H1 (cell line): Measurements from ENCODE around the gene FNDC1. TPM values are rescaled to one million over a fixed set of nuclear protein-coding genes. Genes with fewer than 3 reads are reported as not detected.

Source experiments
- KDM5A ChIP-seq: fragments of 200-600 bp; IDR thresholded peaks from 2 replicates; pipeline ENCODE4 v1.7.1; 2012; ENCODE audit warnings: mild to moderate bottlenecking, low read length, inconsistent platforms, mixed read lengths
- TAF1 ChIP-seq: IDR thresholded peaks from 2 replicates; pipeline ENCODE4 v1.6.1; 2011; ENCODE audit warnings: mild to moderate bottlenecking, low read depth, low read length
- polyA plus RNA-seq, 7 experiments: library from polyadenylated mRNA; depleted of rRNA in 3 of 7; stranded (reverse) in 5 of 7; unstranded in 2 of 7; fragments of >200 nt in 5 of 7; fragments of 200-250 nt in 2 of 7; gene quantifications; 1 replicate in 5 of 7; 2 replicates in 1 of 7; 4 replicates in 1 of 7; pipeline versions ENCODE4 v1.2.1 to v1.2.3, GENCODE V29; 2011 to 2013; ENCODE audit warnings: missing spikeins in 2 of 7, mixed read lengths in 2 of 7
- total RNA-seq: library from RNA; stranded (reverse); fragmentation: NEBNext Ultra II Directional; extraction: Animal tissue kit (Norgen Biotek cat#: 25700); gene quantifications from 2 replicates; pipeline ENCODE4 v1.2.1, GENCODE V29; 2021
- TF ChIP-seq, protein P1 (sequence below): IDR thresholded peaks from 2 replicates; pipeline ENCODE4 v1.6.1; 2011; ENCODE audit warnings: low read length, improper control_type of control experiment

FNDC1 gene
- total and polyA plus RNA-seq, 2 of the 8 experiments (the other 6 are each of a cell fraction or from before 2014, with no cell fraction given) = 0.06 to 0.30 TPM

DNA sequence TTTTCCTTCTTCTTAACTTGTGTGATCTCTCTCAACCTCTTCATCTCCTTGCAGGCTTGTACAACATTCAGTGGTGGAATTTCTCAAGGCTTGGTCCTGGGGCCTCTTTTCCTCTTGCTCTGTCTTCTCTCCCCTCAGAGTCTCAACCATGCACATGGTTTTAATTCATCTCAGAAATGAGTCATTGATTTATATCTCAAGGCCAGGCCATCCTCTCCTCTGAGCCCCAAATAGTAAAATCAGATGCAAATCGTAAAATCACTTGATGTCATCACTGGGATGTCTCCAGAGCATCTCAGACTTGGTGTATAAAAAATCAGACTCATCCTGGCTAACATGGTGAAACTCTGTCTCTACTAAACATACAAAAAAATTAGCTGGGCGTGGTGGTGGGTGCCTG, 85.0 kb downstream of the FNDC1 start (continued):
- TF ChIP-seq, protein P1, sequence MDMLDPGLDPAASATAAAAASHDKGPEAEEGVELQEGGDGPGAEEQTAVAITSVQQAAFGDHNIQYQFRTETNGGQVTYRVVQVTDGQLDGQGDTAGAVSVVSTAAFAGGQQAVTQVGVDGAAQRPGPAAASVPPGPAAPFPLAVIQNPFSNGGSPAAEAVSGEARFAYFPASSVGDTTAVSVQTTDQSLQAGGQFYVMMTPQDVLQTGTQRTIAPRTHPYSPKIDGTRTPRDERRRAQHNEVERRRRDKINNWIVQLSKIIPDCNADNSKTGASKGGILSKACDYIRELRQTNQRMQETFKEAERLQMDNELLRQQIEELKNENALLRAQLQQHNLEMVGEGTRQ = no peak
- TF ChIP-seq KDM5A (no peak), TAF1 (no peak)
